Measurements from ENCODE around the gene USP47. TPM values are rescaled to one million over a fixed set of nuclear protein-coding genes. Genes with fewer than 3 reads are reported as not detected.

USP47 gene
- total and polyA plus RNA-seq, 2 of the 8 experiments (the other 6 are each of a cell fraction or from before 2014, with no cell fraction given), result 4.2 to 21.3 TPM

DNA sequence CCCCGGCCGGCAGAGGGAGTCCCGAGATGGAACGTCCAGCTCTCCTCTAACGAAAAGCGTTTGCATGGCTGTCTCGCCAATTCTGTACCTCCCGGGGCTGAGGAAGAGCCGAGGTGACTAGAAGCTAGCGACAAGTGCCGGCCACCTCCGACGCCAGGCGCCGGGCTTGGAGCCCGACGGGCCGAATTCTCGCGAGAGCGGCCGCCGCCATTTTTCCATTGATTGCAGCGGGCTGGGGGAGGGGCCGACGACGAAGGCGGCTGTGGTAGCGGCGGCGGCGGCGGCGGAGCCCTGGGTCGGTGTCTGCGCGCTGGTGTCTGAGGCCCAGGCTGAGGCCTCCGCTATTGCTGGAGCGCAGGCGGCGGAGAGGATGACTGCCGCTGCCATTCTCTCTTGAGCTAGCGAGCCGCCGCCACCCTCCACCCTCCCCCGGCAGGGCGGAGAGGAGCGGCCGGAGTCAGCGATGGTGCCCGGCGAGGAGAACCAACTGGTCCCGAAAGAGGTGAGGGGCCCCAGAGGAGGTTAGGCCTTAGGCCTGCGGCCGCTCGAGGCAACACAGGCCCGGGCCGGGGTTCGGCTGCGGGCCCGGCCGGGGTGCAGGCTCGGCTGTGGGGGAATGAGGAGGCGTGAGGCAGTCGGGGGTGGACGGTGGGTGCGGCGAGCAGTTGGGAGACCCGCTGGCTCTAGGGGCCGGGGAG lies at the start of gene USP47 (continued):
- TF ChIP-seq, protein P1, sequence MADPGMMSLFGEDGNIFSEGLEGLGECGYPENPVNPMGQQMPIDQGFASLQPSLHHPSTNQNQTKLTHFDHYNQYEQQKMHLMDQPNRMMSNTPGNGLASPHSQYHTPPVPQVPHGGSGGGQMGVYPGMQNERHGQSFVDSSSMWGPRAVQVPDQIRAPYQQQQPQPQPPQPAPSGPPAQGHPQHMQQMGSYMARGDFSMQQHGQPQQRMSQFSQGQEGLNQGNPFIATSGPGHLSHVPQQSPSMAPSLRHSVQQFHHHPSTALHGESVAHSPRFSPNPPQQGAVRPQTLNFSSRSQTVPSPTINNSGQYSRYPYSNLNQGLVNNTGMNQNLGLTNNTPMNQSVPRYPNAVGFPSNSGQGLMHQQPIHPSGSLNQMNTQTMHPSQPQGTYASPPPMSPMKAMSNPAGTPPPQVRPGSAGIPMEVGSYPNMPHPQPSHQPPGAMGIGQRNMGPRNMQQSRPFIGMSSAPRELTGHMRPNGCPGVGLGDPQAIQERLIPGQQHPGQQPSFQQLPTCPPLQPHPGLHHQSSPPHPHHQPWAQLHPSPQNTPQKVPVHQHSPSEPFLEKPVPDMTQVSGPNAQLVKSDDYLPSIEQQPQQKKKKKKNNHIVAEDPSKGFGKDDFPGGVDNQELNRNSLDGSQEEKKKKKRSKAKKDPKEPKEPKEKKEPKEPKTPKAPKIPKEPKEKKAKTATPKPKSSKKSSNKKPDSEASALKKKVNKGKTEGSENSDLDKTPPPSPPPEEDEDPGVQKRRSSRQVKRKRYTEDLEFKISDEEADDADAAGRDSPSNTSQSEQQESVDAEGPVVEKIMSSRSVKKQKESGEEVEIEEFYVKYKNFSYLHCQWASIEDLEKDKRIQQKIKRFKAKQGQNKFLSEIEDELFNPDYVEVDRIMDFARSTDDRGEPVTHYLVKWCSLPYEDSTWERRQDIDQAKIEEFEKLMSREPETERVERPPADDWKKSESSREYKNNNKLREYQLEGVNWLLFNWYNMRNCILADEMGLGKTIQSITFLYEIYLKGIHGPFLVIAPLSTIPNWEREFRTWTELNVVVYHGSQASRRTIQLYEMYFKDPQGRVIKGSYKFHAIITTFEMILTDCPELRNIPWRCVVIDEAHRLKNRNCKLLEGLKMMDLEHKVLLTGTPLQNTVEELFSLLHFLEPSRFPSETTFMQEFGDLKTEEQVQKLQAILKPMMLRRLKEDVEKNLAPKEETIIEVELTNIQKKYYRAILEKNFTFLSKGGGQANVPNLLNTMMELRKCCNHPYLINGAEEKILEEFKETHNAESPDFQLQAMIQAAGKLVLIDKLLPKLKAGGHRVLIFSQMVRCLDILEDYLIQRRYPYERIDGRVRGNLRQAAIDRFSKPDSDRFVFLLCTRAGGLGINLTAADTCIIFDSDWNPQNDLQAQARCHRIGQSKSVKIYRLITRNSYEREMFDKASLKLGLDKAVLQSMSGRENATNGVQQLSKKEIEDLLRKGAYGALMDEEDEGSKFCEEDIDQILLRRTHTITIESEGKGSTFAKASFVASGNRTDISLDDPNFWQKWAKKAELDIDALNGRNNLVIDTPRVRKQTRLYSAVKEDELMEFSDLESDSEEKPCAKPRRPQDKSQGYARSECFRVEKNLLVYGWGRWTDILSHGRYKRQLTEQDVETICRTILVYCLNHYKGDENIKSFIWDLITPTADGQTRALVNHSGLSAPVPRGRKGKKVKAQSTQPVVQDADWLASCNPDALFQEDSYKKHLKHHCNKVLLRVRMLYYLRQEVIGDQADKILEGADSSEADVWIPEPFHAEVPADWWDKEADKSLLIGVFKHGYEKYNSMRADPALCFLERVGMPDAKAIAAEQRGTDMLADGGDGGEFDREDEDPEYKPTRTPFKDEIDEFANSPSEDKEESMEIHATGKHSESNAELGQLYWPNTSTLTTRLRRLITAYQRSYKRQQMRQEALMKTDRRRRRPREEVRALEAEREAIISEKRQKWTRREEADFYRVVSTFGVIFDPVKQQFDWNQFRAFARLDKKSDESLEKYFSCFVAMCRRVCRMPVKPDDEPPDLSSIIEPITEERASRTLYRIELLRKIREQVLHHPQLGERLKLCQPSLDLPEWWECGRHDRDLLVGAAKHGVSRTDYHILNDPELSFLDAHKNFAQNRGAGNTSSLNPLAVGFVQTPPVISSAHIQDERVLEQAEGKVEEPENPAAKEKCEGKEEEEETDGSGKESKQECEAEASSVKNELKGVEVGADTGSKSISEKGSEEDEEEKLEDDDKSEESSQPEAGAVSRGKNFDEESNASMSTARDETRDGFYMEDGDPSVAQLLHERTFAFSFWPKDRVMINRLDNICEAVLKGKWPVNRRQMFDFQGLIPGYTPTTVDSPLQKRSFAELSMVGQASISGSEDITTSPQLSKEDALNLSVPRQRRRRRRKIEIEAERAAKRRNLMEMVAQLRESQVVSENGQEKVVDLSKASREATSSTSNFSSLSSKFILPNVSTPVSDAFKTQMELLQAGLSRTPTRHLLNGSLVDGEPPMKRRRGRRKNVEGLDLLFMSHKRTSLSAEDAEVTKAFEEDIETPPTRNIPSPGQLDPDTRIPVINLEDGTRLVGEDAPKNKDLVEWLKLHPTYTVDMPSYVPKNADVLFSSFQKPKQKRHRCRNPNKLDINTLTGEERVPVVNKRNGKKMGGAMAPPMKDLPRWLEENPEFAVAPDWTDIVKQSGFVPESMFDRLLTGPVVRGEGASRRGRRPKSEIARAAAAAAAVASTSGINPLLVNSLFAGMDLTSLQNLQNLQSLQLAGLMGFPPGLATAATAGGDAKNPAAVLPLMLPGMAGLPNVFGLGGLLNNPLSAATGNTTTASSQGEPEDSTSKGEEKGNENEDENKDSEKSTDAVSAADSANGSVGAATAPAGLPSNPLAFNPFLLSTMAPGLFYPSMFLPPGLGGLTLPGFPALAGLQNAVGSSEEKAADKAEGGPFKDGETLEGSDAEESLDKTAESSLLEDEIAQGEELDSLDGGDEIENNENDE (IDR thresholded peaks at IDR 0.05; ENCODE audit: insufficient replicate concordance, low read length), result no peak
- TF ChIP-seq BACH1 (IDR thresholded peaks at IDR 0.05; ENCODE audit: low read length) (no peak), KDM5A (IDR thresholded peaks at IDR 0.05; ENCODE audit: low read length) (no peak), MAX (IDR thresholded peaks at IDR 0.05) (peak; percentile 8; the same call in 1 of the 2 replicates), TEAD4 (IDR thresholded peaks at IDR 0.05; ENCODE audit: low read depth, low read length) (no peak), POLR2AphosphoS5 (IDR thresholded peaks at IDR 0.05; ENCODE audit: low read depth, low read length) (peak; percentile 52; the same call in 1 of the 2 replicates), HDAC6 (IDR thresholded peaks at IDR 0.05; ENCODE audit: low read depth, low read length) (no peak), JUN (IDR thresholded peaks at IDR 0.05; ENCODE audit: low read depth, low read length) (no peak), RNF2 (IDR thresholded peaks at IDR 0.05; ENCODE audit: borderline replicate concordance, low read depth, low read length, missing control alignments, poor library complexity, severe bottlenecking) (no peak), EGR1 (IDR thresholded peaks at IDR 0.05; ENCODE audit: borderline replicate concordance, low read depth, low read length) (peak; percentile 37; the same call in 1 of the 2 replicates)
